GM13977 (cell line): ENCODE results near the gene C2CD2.

Experiments
- DNase-seq: peaks from one replicate; pipeline ENCODE4 v3.0.0; 2012; ENCODE audit warnings: low spot score
- CTCF ChIP-seq: IDR thresholded peaks from 2 replicates; pipeline ENCODE4 v1.5.1; 2012; ENCODE audit warnings: mild to moderate bottlenecking, control low read depth; ENCODE audit not compliant: insufficient read depth; ENCODE audit errors: extremely low read depth, missing control alignments
- in situ Hi-C: fragments of 300-500 bp; cut with MboI; formaldehyde crosslinking; loops from one replicate; pipeline ENCODE4 v1.12.0; 2022; ENCODE audit warnings: low sequenced_read_pairs, low pct_unique_long_range_greater_than_20kb, mixed read lengths, inconsistent platforms; ENCODE audit not compliant: unreplicated experiment

The C2CD2 gene

GRCh38 chr21:41836166-41837015, 117.4 kb downstream of the C2CD2 start:
- DNase-seq = no peak
- TF ChIP-seq CTCF = no peak
- in situ Hi-C loops = no loop called here

GRCh38 chr21:41835711-41836154, 118.1 kb downstream of the C2CD2 start:
- no peak for DNase-seq
- no peak for TF ChIP-seq CTCF
- in situ Hi-C loops = no loop called here
